Fibroblast of the aortic adventitia (primary cell): ENCODE measurements around the gene RLBP1. TPM values are rescaled to one million over a fixed set of nuclear protein-coding genes. Genes with fewer than 3 reads are reported as not detected.

Experiments
- DNase-seq: peaks from one replicate; pipeline ENCODE4 v3.0.0-alpha.2; 2010; ENCODE audit warnings: low read depth
- H3K4me3 ChIP-seq: 2 replicates; pipeline ENCODE4 v1.5.1; 2011; ENCODE audit warnings: low read depth, mild to moderate bottlenecking, control low read depth, low read length, moderate library complexity
- CTCF ChIP-seq: IDR thresholded peaks from 2 replicates; pipeline ENCODE4 v1.5.1; 2011; ENCODE audit warnings: mild to moderate bottlenecking, low read length, control low read depth, inconsistent platforms; ENCODE audit not compliant: insufficient read depth
- total RNA-seq: library from RNA; depleted of rRNA; stranded (reverse); fragments of >200 nt; gene quantifications from 2 replicates; pipeline ENCODE4 v1.2.3, GENCODE V29; 2012; ENCODE audit warnings: low replicate concordance

The RLBP1 gene
- total RNA-seq, 1 donor = not detected

GRCh38 chr15:89192136-89192535 is 29.2 kb downstream of the RLBP1 start:
- no peak for TF ChIP-seq CTCF
- H3K4me3 ChIP-seq = no peak overlapping the region
- no peak for DNase-seq

- DNase-seq = no peak
- TF ChIP-seq CTCF = no peak
- no peak overlapping the region for H3K4me3 ChIP-seq
Measured at GRCh38 chr15:89187986-89188514, 33.3 kb downstream of the RLBP1 start.

- no peak overlapping the region for H3K4me3 ChIP-seq
- DNase-seq = no peak
- no peak for TF ChIP-seq CTCF
Measured at GRCh38 chr15:89187301-89187985, 33.9 kb downstream of the RLBP1 start.

- no peak overlapping the region for H3K4me3 ChIP-seq
- DNase-seq = no peak
- TF ChIP-seq CTCF = no peak
Measured at GRCh38 chr15:89186803-89187202, 34.6 kb downstream of the RLBP1 start.

- DNase-seq = no peak
- no peak for TF ChIP-seq CTCF
- no peak overlapping the region for H3K4me3 ChIP-seq
Measured at GRCh38 chr15:89184886-89185526, 36.4 kb downstream of the RLBP1 start.

GRCh38 chr15:89184357-89184756 is 37.0 kb downstream of the RLBP1 start:
- DNase-seq = no peak
- TF ChIP-seq CTCF = no peak
- H3K4me3 ChIP-seq = no peak overlapping the region
